ENCODE data around the gene PFN1. TPM values are rescaled to one million over a fixed set of nuclear protein-coding genes. Genes with fewer than 3 reads are reported as not detected.

PFN1 gene
- total RNA-seq, 1 donor: 507 TPM

GRCh38 chr17:4937553-4937952 lies 10.8 kb downstream of the PFN1 start:
- TF ChIP-seq CTCF (IDR thresholded peaks at IDR 0.05; ENCODE audit: insufficient read depth, low read length): no peak
- DNase-seq (ENCODE audit: low read depth): no peak
- no peak overlapping the region for H3K4me3 ChIP-seq (ENCODE audit: low read depth, low read length)

- H3K4me3 ChIP-seq (ENCODE audit: low read depth, low read length): no peak overlapping the region
- TF ChIP-seq CTCF (IDR thresholded peaks at IDR 0.05; ENCODE audit: insufficient read depth, low read length): no peak
- no peak for DNase-seq (ENCODE audit: low read depth)
These were observed 11.9 kb downstream of the PFN1 start for GRCh38 chr17:4936436-4936835.

- TF ChIP-seq CTCF (IDR thresholded peaks at IDR 0.05; ENCODE audit: insufficient read depth, low read length): no peak
These were observed 12.7 kb downstream of the PFN1 start for GRCh38 chr17:4935650-4936049.

GRCh38 chr17:4934173-4934979 lies 14.0 kb downstream of the PFN1 start:
- TF ChIP-seq CTCF (IDR thresholded peaks at IDR 0.05; ENCODE audit: insufficient read depth, low read length): peak; percentile 43
- no peak overlapping the region for H3K4me3 ChIP-seq (ENCODE audit: low read depth, low read length)
- DNase-seq (ENCODE audit: low read depth): peak; percentile 12

More at GRCh38 chr17:4935650-4936049, 12.7 kb downstream of the PFN1 start:
- no peak for DNase-seq (ENCODE audit: low read depth)
- H3K4me3 ChIP-seq (ENCODE audit: low read depth, low read length): no peak overlapping the region

GRCh38 chr17:4933646-4934045 lies 14.7 kb downstream of the PFN1 start:
- TF ChIP-seq CTCF (IDR thresholded peaks at IDR 0.05; ENCODE audit: insufficient read depth, low read length): no peak
- no peak overlapping the region for H3K4me3 ChIP-seq (ENCODE audit: low read depth, low read length)
- DNase-seq (ENCODE audit: low read depth): no peak

GRCh38 chr17:4932756-4933155 lies 15.6 kb downstream of the PFN1 start:
- no peak for TF ChIP-seq CTCF (IDR thresholded peaks at IDR 0.05; ENCODE audit: insufficient read depth, low read length)
- DNase-seq (ENCODE audit: low read depth): no peak
- no peak overlapping the region for H3K4me3 ChIP-seq (ENCODE audit: low read depth, low read length)

Data from fibroblast of the aortic adventitia (primary cell).